G401 (cell line): ENCODE results near the gene ATP11B. TPM values are rescaled to one million over a fixed set of nuclear protein-coding genes. Genes with fewer than 3 reads are reported as not detected.
"Not testable (repeated sequence)": the region's sequence is repeated elsewhere in the genome, so short reads cannot be mapped to it uniquely, and the experiment has no call there.

Experiments
- DNase-seq: peaks from one replicate; pipeline ENCODE4 v3.0.0-alpha.2; 2015; ENCODE audit warnings: low spot score
- in situ Hi-C: cut with HindIII; loops from 2 replicates; pipeline ENCODE4 v1.10.0; 2016; ENCODE audit warnings: low sequenced_read_pairs, mixed read lengths
- total RNA-seq: library from RNA; depleted of rRNA; stranded (reverse); fragments of >200 nt; shearing (Covaris generic); gene quantifications from 2 replicates; pipeline ENCODE4 v1.2.3, GENCODE V29; 2014

The ATP11B gene
- total RNA-seq, 1 experiment from 2014 or later, result 48.5 TPM

GRCh38 chr3:182818296-182818978 is 25.1 kb downstream of the ATP11B start:
- no peak for DNase-seq
- in situ Hi-C loops, result no loop called here

- DNase-seq, result no peak
- in situ Hi-C loops, result no loop called here
These were observed 28.1 kb downstream of the ATP11B start for GRCh38 chr3:182821221-182821981.

DNA sequence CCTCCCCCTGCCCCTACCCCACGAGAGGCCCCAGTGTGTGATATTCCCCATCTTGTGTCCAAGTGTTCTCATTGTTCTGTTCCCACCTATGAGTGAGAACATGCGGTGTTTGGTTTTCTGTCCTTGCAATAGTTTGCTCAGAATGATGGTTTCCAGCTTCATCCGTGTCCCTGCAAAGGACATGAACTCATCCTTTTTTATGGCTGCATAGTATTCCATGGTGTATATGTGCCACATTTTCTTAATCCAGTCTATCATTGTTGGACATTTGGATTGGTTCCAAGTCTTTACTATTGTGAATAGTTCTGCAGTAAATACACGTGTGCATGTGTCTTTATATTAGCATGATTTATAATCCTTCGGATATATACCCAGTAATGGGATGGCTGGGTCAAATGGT is 29.0 kb downstream of the ATP11B start:
- DNase-seq, in situ Hi-C loops: not testable (repeated sequence)

DNA sequence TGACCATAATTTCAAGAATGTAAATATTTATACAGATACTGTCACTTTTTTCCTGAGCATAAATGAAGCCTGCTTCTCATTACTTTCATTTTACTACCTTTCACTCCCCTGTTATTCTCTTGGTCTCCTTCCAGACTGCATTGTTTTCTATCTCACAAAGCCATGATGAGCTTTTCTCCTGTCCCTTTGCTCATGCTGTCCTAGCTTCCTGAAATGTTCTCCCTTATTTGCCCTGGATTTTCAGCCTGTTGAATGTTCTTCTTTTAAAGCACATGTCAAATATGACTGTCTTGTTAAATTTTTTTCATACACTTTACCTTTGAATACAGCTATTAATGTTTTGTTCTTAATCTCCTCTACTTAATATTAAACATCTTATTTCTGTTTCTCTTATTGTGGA is 31.7 kb downstream of the ATP11B start:
- DNase-seq, result no peak
- in situ Hi-C loops, result no loop called here

- in situ Hi-C loops, result no loop called here
- DNase-seq, result no peak
These were observed 36.6 kb downstream of the ATP11B start for GRCh38 chr3:182829761-182830405.

- no peak for DNase-seq
- in situ Hi-C loops, result no loop called here
These were observed 44.7 kb downstream of the ATP11B start for GRCh38 chr3:182837855-182838454.

GRCh38 chr3:182843478-182843877 is 50.2 kb downstream of the ATP11B start:
- in situ Hi-C loops, result no loop called here
- DNase-seq, result no peak

- no peak for DNase-seq
- in situ Hi-C loops, result no loop called here
These were observed 55.6 kb downstream of the ATP11B start for GRCh38 chr3:182848906-182849305.

GRCh38 chr3:182855076-182855475 is 61.8 kb downstream of the ATP11B start:
- DNase-seq, result no peak
- in situ Hi-C loops, result no loop called here

- in situ Hi-C loops, result no loop called here
- no peak for DNase-seq
These were observed 68.0 kb downstream of the ATP11B start for GRCh38 chr3:182861348-182861747.

GRCh38 chr3:182862159-182862860 is 69.0 kb downstream of the ATP11B start:
- DNase-seq, result no peak
- in situ Hi-C loops, result no loop called here

DNA sequence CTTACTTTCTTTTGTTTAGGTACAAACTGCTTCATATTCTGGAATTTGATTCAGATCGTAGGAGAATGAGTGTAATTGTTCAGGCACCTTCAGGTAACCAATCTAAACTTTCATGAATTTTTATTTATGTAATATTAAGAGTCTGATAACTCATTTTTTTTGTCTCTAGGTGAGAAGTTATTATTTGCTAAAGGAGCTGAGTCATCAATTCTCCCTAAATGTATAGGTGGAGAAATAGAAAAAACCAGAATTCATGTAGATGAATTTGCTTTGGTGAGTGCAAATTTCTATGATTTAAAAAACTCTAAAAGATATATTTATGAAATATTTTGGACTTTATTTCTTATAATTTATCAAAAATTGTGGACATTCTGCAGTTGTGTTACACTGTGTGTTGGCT is 75.8 kb downstream of the ATP11B start:
- DNase-seq, result no peak
- in situ Hi-C loops, result no loop called here

GRCh38 chr3:182870917-182871316 is 77.6 kb downstream of the ATP11B start:
- in situ Hi-C loops, DNase-seq: not testable (repeated sequence)

- DNase-seq, result no peak
- in situ Hi-C loops, result no loop called here
These were observed 85.8 kb downstream of the ATP11B start for GRCh38 chr3:182879031-182879611.

- DNase-seq, result no peak
- in situ Hi-C loops, result no loop called here
These were observed 93.2 kb downstream of the ATP11B start for GRCh38 chr3:182886497-182886896.

DNA sequence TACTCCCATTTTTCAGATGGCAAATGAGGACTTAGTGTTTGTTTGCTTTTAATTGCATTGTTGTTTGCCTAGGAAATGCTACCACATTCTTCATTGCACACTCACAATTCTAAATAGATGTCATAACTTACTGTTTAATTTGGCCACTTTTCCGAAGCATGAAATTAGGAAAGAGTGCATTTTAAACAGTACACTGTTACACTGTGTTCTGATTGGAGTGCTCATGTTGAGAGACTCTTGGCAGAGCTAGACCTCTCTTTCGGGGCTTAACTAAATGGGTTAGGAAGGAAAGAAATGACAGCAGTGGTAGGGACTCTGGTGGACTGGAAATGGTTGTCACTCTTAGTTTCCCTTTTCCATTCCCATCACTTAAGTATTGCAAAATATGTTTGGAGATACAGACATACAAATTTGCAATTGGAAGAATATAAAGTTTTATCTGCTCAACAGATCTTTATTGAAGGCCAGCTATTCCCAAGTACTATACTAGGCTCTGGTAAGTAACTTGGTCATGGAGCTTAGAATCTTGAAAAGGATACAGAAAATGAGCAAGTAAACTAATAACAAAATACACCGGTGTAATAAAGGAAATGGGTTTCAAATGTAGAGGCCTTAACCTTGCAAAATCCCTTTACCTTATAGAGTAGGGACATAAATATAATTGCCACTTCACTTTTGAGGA is 96.8 kb downstream of the ATP11B start:
- DNase-seq, result no peak
- in situ Hi-C loops, result no loop called here

GRCh38 chr3:182891364-182891763 is 98.1 kb downstream of the ATP11B start:
- DNase-seq, result no peak
- in situ Hi-C loops, result no loop called here

GRCh38 chr3:182892226-182892625 is 98.9 kb downstream of the ATP11B start:
- DNase-seq, result no peak
- in situ Hi-C loops, result no loop called here
